Thyroid gland (tissue), 4 donors: ENCODE results near the gene ZFAND3.

Source experiments
- CTCF ChIP-seq, 6 experiments: fragments of 200-600 bp in 3 of 6; fragments of 450-650 bp in 3 of 6; sonication (generic) in 3 of 6; IDR thresholded peaks; one replicate each; pipeline ENCODE4 v1.5.1; 2016 to 2019; ENCODE audit warnings: antibody characterized with exemption in 6 of 6, mild to moderate bottlenecking in 2 of 6, inconsistent platforms in 1 of 6, moderate library complexity in 1 of 6
- POLR2A ChIP-seq, 2 donors: fragments of 450-650 bp; IDR thresholded peaks; one replicate each; pipeline ENCODE4 v1.6.1; 2017; ENCODE audit warnings: antibody characterized with exemption in 2 of 2, mild to moderate bottlenecking in 2 of 2, moderate library complexity in 1 of 2

GRCh38 chr6:38153798-38154345, 334.3 kb downstream of the ZFAND3 start:
- TF ChIP-seq CTCF (IDR thresholded peaks at IDR 0.05), result no peak
- no peak for TF ChIP-seq POLR2A (IDR thresholded peaks at IDR 0.05)
